Peyer's patch (tissue), 4 donors: ENCODE measurements around the gene RBBP9.

ENCODE experiments used
- POLR2A ChIP-seq, 2 donors: fragments of 450-650 bp; IDR thresholded peaks; one replicate each; pipeline ENCODE4 v1.5.1; 2017; ENCODE audit warnings: antibody characterized with exemption in 2 of 2, mild to moderate bottlenecking in 2 of 2, moderate library complexity in 2 of 2
- TF ChIP-seq, protein P1 (sequence below), 6 experiments: fragments of 450-650 bp in 4 of 6; fragments of 200-600 bp in 2 of 6; sonication (generic) in 1 of 6; IDR thresholded peaks; one replicate each; pipeline ENCODE4 v1.5.1; 2017 to 2019; ENCODE audit warnings: antibody characterized with exemption in 6 of 6, mild to moderate bottlenecking in 3 of 6, moderate library complexity in 1 of 6

DNA sequence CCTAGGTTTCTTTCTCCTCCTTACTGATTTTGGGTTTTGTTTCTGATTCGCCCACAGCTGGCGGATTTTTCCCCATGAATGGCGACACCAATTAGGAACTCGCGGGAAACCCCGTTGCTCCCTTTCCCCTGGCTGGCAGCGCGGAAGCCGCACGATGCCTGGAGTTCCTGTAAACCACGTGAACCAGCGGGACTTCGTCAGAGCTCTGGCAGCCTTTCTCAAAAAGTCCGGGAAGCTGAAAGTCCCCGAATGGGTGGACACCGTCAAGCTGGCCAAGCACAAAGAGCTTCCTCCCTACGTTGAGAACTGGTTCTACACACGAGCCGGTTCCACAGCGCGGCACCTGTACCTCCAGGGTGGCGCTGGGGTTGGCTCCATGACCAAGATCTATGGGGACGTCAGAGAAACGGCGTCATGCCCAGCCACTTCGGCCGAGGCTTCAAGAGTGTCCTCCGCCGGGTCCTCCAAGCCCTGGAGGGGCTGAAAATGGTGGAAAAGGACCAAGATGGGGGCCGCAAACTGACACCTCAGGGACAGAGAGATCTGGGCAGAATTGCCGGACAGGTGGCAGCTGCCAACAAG, 7.5 kb upstream of the RBBP9 start:
- TF ChIP-seq, protein P1, sequence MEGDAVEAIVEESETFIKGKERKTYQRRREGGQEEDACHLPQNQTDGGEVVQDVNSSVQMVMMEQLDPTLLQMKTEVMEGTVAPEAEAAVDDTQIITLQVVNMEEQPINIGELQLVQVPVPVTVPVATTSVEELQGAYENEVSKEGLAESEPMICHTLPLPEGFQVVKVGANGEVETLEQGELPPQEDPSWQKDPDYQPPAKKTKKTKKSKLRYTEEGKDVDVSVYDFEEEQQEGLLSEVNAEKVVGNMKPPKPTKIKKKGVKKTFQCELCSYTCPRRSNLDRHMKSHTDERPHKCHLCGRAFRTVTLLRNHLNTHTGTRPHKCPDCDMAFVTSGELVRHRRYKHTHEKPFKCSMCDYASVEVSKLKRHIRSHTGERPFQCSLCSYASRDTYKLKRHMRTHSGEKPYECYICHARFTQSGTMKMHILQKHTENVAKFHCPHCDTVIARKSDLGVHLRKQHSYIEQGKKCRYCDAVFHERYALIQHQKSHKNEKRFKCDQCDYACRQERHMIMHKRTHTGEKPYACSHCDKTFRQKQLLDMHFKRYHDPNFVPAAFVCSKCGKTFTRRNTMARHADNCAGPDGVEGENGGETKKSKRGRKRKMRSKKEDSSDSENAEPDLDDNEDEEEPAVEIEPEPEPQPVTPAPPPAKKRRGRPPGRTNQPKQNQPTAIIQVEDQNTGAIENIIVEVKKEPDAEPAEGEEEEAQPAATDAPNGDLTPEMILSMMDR (IDR thresholded peaks at IDR 0.05): no peak
- no peak for TF ChIP-seq POLR2A (IDR thresholded peaks at IDR 0.05)
